H1 (cell line): ENCODE measurements around the gene TMEM238. TPM values are rescaled to one million over a fixed set of nuclear protein-coding genes. Genes with fewer than 3 reads are reported as not detected.

Experiments used
- CTCF ChIA-PET: fragments of 300-600 bp; sonication (Branson Sonifier 250); formaldehyde crosslinking; loops from one replicate; lab custom pipeline; 2021; ENCODE audit not compliant: partially characterized antibody; lab: Charles Lee
- POLR2A ChIA-PET: fragments of 300-600 bp; sonication (Branson Sonifier 250); formaldehyde crosslinking; loops from one replicate; lab custom pipeline; 2021; ENCODE audit warnings: inconsistent platforms; ENCODE audit not compliant: partially characterized antibody; lab: Charles Lee
- DNase-seq, 2 experiments: peaks; one replicate each; pipeline versions ENCODE4 v3.0.0 to v3.0.0-alpha.2; 2010 to 2022; ENCODE audit warnings: low spot score in 2 of 2, low read depth in 1 of 2, mixed read lengths in 1 of 2
- FAIRE-seq: peaks from 2 replicates; lab custom pipeline; 2011; peaks lifted over from hg19 to GRCh38; lab: Jason Lieb, UNC
- H2AFZ ChIP-seq: 2 replicates; pipeline ENCODE4 v1.8.1; 2012; ENCODE audit warnings: low read length, inconsistent platforms
- H2AK5ac ChIP-seq: 2 replicates; pipeline ENCODE4 v1.6.1; 2013; ENCODE audit warnings: low read depth, low read length
- H2BK120ac ChIP-seq: replicated peaks from 2 replicates; pipeline ENCODE3; 2013; ENCODE audit warnings: low read depth, low read length, inconsistent platforms
- H2BK12ac ChIP-seq: 2 replicates; pipeline ENCODE4 v1.6.1; 2013; ENCODE audit warnings: low read depth, low read length
- H2BK15ac ChIP-seq: 2 replicates; pipeline ENCODE4 v1.6.1; 2013; ENCODE audit warnings: low read length
- H2BK20ac ChIP-seq: 2 replicates; pipeline ENCODE4 v1.6.1; 2013; ENCODE audit warnings: low read length
- H2BK5ac ChIP-seq: 2 replicates; pipeline ENCODE4 v1.6.1; 2013; ENCODE audit warnings: low read depth, low read length
- H3K14ac ChIP-seq: 2 replicates; pipeline ENCODE4 v1.6.1; 2013; ENCODE audit warnings: inconsistent platforms; ENCODE audit not compliant: insufficient read length
- H3K18ac ChIP-seq: 2 replicates; pipeline ENCODE4 v1.6.1; 2013; ENCODE audit warnings: low read length; ENCODE audit errors: extremely low read depth
- H3K23ac ChIP-seq: 2 replicates; pipeline ENCODE4 v1.6.1; 2013; ENCODE audit warnings: inconsistent platforms; ENCODE audit not compliant: insufficient read length
- H3K23me2 ChIP-seq: 2 replicates; pipeline ENCODE4 v1.6.1; 2013; ENCODE audit warnings: low read depth, low read length
- H3K27ac ChIP-seq: 2 replicates; pipeline ENCODE4 v1.6.1; 2011; ENCODE audit warnings: low read depth, low read length, inconsistent platforms
- H3K27me3 ChIP-seq, 4 experiments: replicated peaks in 1 of 4; 1 replicate in 1 of 4; 2 replicates in 3 of 4; pipeline versions ENCODE4 v1.6.1 to v1.8.1; 2011 to 2013; ENCODE audit warnings: low read length in 3 of 4, mild to moderate bottlenecking in 3 of 4, inconsistent platforms in 2 of 4, mixed read lengths in 2 of 4, moderate library complexity in 1 of 4; ENCODE audit not compliant: control insufficient read depth in 3 of 4, insufficient read depth in 3 of 4; ENCODE audit errors: extremely low read depth in 1 of 4
- H3K36me3 ChIP-seq, 4 experiments: 2 replicates each; pipeline versions ENCODE4 v1.6.1 to v1.8.1; 2011 to 2013; ENCODE audit warnings: mild to moderate bottlenecking in 4 of 4, low read length in 3 of 4, moderate library complexity in 2 of 4, control low read depth in 1 of 4, inconsistent platforms in 1 of 4; ENCODE audit not compliant: insufficient read depth in 4 of 4, control insufficient read depth in 2 of 4
- H3K4ac ChIP-seq: replicated peaks from 2 replicates; pipeline ENCODE3; 2013; ENCODE audit warnings: low read length, low read depth, mixed read lengths, inconsistent platforms; ENCODE audit not compliant: insufficient read length
- H3K4me1 ChIP-seq, 4 experiments: replicated peaks in 1 of 4; 1 replicate in 1 of 4; 2 replicates in 3 of 4; pipeline versions ENCODE4 v1.6.1 to v1.8.1; 2011 to 2013; ENCODE audit warnings: low read length in 3 of 4, inconsistent platforms in 2 of 4, mixed read lengths in 1 of 4; ENCODE audit not compliant: insufficient read depth in 4 of 4, control insufficient read depth in 3 of 4
- H3K4me2 ChIP-seq, 2 experiments: 2 replicates each; pipeline versions ENCODE4 v1.6.1 to v1.8.1; 2011 to 2013; ENCODE audit warnings: low read depth in 2 of 2, low read length in 2 of 2, control low read depth in 1 of 2, inconsistent platforms in 1 of 2, mild to moderate bottlenecking in 1 of 2; ENCODE audit not compliant: insufficient read depth in 1 of 2
- H3K4me3 ChIP-seq, 4 experiments: fragments of 200-600, 300-600 bp in 1 of 4; sonication (generic), shearing (Covaris generic), sonication (Bioruptor Twin) in 1 of 4; 2 replicates each; pipeline versions ENCODE4 v1.5.1 to v1.8.1; 2011 to 2016; ENCODE audit warnings: low read length in 4 of 4, low read depth in 3 of 4, control low read depth in 2 of 4, inconsistent platforms in 2 of 4, mild to moderate bottlenecking in 2 of 4, mixed read lengths in 1 of 4, moderate library complexity in 1 of 4; ENCODE audit not compliant: insufficient read depth in 2 of 4; ENCODE audit errors: extremely low read depth in 1 of 4
- H3K56ac ChIP-seq: replicated peaks from 2 replicates; pipeline ENCODE3; 2013; ENCODE audit warnings: low read depth, mild to moderate bottlenecking, mixed read lengths, low read length, inconsistent platforms; ENCODE audit not compliant: insufficient read length
- H3K79me1 ChIP-seq: 2 replicates; pipeline ENCODE4 v1.6.1; 2013; ENCODE audit warnings: low read depth, low read length, control low read depth
- H3K79me2 ChIP-seq, 2 experiments: 2 replicates each; pipeline versions ENCODE4 v1.6.1 to v1.8.1; 2012 to 2013; ENCODE audit warnings: low read length in 2 of 2, mild to moderate bottlenecking in 2 of 2, inconsistent platforms in 1 of 2; ENCODE audit not compliant: insufficient read depth in 2 of 2, control insufficient read depth in 1 of 2
- H3K9ac ChIP-seq, 4 experiments: replicated peaks in 1 of 4; 1 replicate in 1 of 4; 2 replicates in 3 of 4; pipeline versions ENCODE4 v1.6.1 to v1.8.1; 2011 to 2013; ENCODE audit warnings: low read depth in 3 of 4, low read length in 3 of 4, control low read depth in 2 of 4, mild to moderate bottlenecking in 2 of 4, moderate library complexity in 2 of 4, inconsistent platforms in 1 of 4; ENCODE audit errors: extremely low read depth in 1 of 4
- H3K9me3 ChIP-seq, 2 experiments: 2 replicates each; pipeline versions ENCODE4 v1.6.1 to v1.8.1; 2012 to 2013; ENCODE audit warnings: mild to moderate bottlenecking in 2 of 2, moderate library complexity in 2 of 2, control low read depth in 1 of 2, inconsistent platforms in 1 of 2, low read depth in 1 of 2, low read length in 1 of 2, mixed read lengths in 1 of 2; ENCODE audit not compliant: insufficient read depth in 2 of 2
- H4K20me1 ChIP-seq, 2 experiments: replicated peaks in 1 of 2; 2 replicates each; pipeline versions ENCODE3 to v1.8.1; 2011 to 2013; ENCODE audit warnings: inconsistent platforms in 2 of 2, low read length in 2 of 2, mild to moderate bottlenecking in 1 of 2; ENCODE audit not compliant: insufficient read depth in 2 of 2, control insufficient read depth in 1 of 2
- H4K5ac ChIP-seq: 2 replicates; pipeline ENCODE4 v1.6.1; 2013; ENCODE audit warnings: low read length, low read depth, mixed read lengths, inconsistent platforms; ENCODE audit not compliant: insufficient read length
- H4K8ac ChIP-seq: 2 replicates; pipeline ENCODE4 v1.8.0; 2013; ENCODE audit warnings: mild to moderate bottlenecking, moderate library complexity, low read length, inconsistent platforms; ENCODE audit not compliant: insufficient read depth; ENCODE audit errors: extremely low read depth
- H4K91ac ChIP-seq: replicated peaks from 2 replicates; pipeline ENCODE3; 2013; ENCODE audit warnings: low read length, mixed read lengths, inconsistent platforms; ENCODE audit not compliant: insufficient read length
- CTCF ChIP-seq, 3 experiments: IDR thresholded peaks; 1 replicate in 2 of 3; 2 replicates in 1 of 3; pipeline versions ENCODE4 v1.5.1 to v1.6.1; 2011; ENCODE audit warnings: low read length in 3 of 3, mild to moderate bottlenecking in 3 of 3, inconsistent platforms in 2 of 3, low read depth in 1 of 3, moderate library complexity in 1 of 3; ENCODE audit not compliant: insufficient read depth in 1 of 3; ENCODE audit errors: control extremely low read depth in 1 of 3
- E2F6 ChIP-seq: IDR thresholded peaks from 2 replicates; pipeline ENCODE4 v1.6.1; 2012; ENCODE audit warnings: inconsistent platforms
- GABPA ChIP-seq: IDR thresholded peaks from 2 replicates; pipeline ENCODE4 v1.6.1; 2011; ENCODE audit warnings: mild to moderate bottlenecking, low read length, moderate library complexity, borderline replicate concordance; ENCODE audit not compliant: insufficient read depth
- JUND ChIP-seq: IDR thresholded peaks from 2 replicates; pipeline ENCODE4 v1.6.1; 2011; ENCODE audit warnings: mild to moderate bottlenecking, improper control_type of control experiment, low read length
- RFX5 ChIP-seq: IDR thresholded peaks from 2 replicates; pipeline ENCODE4 v1.6.1; 2011; ENCODE audit warnings: low read depth, low read length, improper control_type of control experiment, borderline replicate concordance
- TCF12 ChIP-seq: IDR thresholded peaks from 2 replicates; pipeline ENCODE4 v1.6.1; 2011; ENCODE audit warnings: low read depth, mild to moderate bottlenecking, low read length
- WGBS, 2 experiments: shearing (Covaris generic) in 1 of 2; methylation state at CpG; one replicate each; pipeline versions ENCODE4 v1.1.6 to v1.1.7; 2013 to 2015; ENCODE audit warnings: low lambda C conversion rate in 2 of 2, mixed read lengths in 2 of 2, inconsistent platforms in 1 of 2, low coverage in 1 of 2, missing lambda C conversion rate in 1 of 2; ENCODE audit not compliant: insufficient replicate concordance in 2 of 2, insufficient coverage in 1 of 2, insufficient read length in 1 of 2; ENCODE audit errors: extremely low coverage in 1 of 2, missing lambda C conversion rate in 1 of 2; 5-methylcytosine and 5-hydroxymethylcytosine counted together
- polyA plus RNA-seq, 7 experiments: library from polyadenylated mRNA; depleted of rRNA in 3 of 7; stranded (reverse) in 5 of 7; unstranded in 2 of 7; fragments of >200 nt in 5 of 7; fragments of 200-250 nt in 2 of 7; gene quantifications; 1 replicate in 5 of 7; 2 replicates in 1 of 7; 4 replicates in 1 of 7; pipeline versions ENCODE4 v1.2.1 to v1.2.3, GENCODE V29; 2011 to 2013; ENCODE audit warnings: missing spikeins in 2 of 7, mixed read lengths in 2 of 7
- total RNA-seq: library from RNA; stranded (reverse); fragmentation: NEBNext Ultra II Directional; extraction: Animal tissue kit (Norgen Biotek cat#: 25700); gene quantifications from 2 replicates; pipeline ENCODE4 v1.2.1, GENCODE V29; 2021

Gene TMEM238
- total and polyA plus RNA-seq, 2 of the 8 experiments (the other 6 are each of a cell fraction or from before 2014, with no cell fraction given): 0.53 to 3.8 TPM

GRCh38 chr19:55360902-55361301 is 23.2 kb downstream of the TMEM238 start:
- no peak overlapping the region for H3K18ac ChIP-seq
- H3K27ac ChIP-seq: no peak overlapping the region
- DNase-seq (no peak), FAIRE-seq (no peak)
- no peaks in the 10 kb centered on the region for H3K9me3 ChIP-seq
- H3K79me1 ChIP-seq: no peaks in the 10 kb centered on the region
- H4K91ac ChIP-seq: no peak overlapping the region
- no peaks in the 10 kb centered on the region for H3K79me2 ChIP-seq
- H3K23ac ChIP-seq: no peak overlapping the region
- no peaks in the 10 kb centered on the region for H3K23me2 ChIP-seq
- H2AK5ac ChIP-seq: no peak overlapping the region
- no peak overlapping the region for H3K4ac ChIP-seq
- 0 out of 2 replicates have a peak overlapping the region, but pooled peaks have one; percentile 72 for H2BK15ac ChIP-seq
- H3K4me1 ChIP-seq: peaks cover 0 to 6% (median 6%) of the 10 kb centered on the region in 4 experiments; a peak in 6 of 7 replicates
- WGBS, 2 experiments: 97% methylated on average over 11 of the region's 16 CpGs; no CpG with 5 or more reads in 1 of the 2 experiments
- no peak overlapping the region for H4K5ac ChIP-seq
- CTCF ChIA-PET: interaction anchor here (2.5 kb wide), 1 partner anchor 59 kb away, joined by 11 read pairs; no protein-coding TSS in a partner anchor
- no peak overlapping the region; the same call in 1 of the 2 replicates for H4K8ac ChIP-seq
- H3K9ac ChIP-seq: no peak overlapping the region
- no peak overlapping the region for H3K14ac ChIP-seq
- no peak overlapping the region for H2BK120ac ChIP-seq
- H2BK5ac ChIP-seq: no peak overlapping the region
- H2BK20ac ChIP-seq: no peak overlapping the region
- H2BK12ac ChIP-seq: no peak overlapping the region
- no peak overlapping the region for H3K56ac ChIP-seq
- no peak overlapping the region for H3K4me2 ChIP-seq
- H3K27me3 ChIP-seq: peaks cover 0 to 18% (median 14%) of the 10 kb centered on the region in 4 experiments; a peak in 5 of 7 replicates
- no peaks in the 10 kb centered on the region for H4K20me1 ChIP-seq
- POLR2A ChIA-PET: interaction anchor here (1.1 to 6.1 kb wide), 11 partner anchors 8 to 287 kb away, joined by 3 to 30 read pairs (median 5); partner anchors contain the start of genes CCDC106, KMT5C, TMEM238 and UBE2S
- H3K4me3 ChIP-seq: no peak overlapping the region
- no peaks in the 10 kb centered on the region for H3K36me3 ChIP-seq
- no peak overlapping the region for H2AFZ ChIP-seq
- TF ChIP-seq E2F6 (no peak), JUND (no peak), TCF12 (no peak), GABPA (no peak), RFX5 (no peak), CTCF (IDR thresholded peaks at IDR 0.05; ENCODE audit: control extremely low read depth in 1 of 3, insufficient read depth in 1 of 3, low read depth in 1 of 3, low read length in 3 of 3) (no peak)
